ENCODE results near the gene SMIM32.
A peak's percentile ranks its signal among the peaks of the same experiment; 100 is the strongest.

Gene SMIM32

GRCh38 chr5:136206361-136206760, 13.4 kb upstream of the SMIM32 start:
- DNase-seq: no peak

- DNase-seq: no peak
Measured at GRCh38 chr5:136205941-136206340, 13.0 kb upstream of the SMIM32 start.

GRCh38 chr5:136205061-136205702, 12.2 kb upstream of the SMIM32 start:
- no peak for DNase-seq

GRCh38 chr5:136203303-136203922, 10.5 kb upstream of the SMIM32 start:
- no peak for DNase-seq

- DNase-seq: no peak
Measured at GRCh38 chr5:136202469-136203205, 9.7 kb upstream of the SMIM32 start.

- DNase-seq: no peak
Measured at GRCh38 chr5:136201870-136202269, 8.9 kb upstream of the SMIM32 start.

- no peak for DNase-seq
Measured at GRCh38 chr5:136200761-136201160, 7.8 kb upstream of the SMIM32 start.

- no peak for DNase-seq
Measured at GRCh38 chr5:136200130-136200529, 7.2 kb upstream of the SMIM32 start.

GRCh38 chr5:136199408-136199807, 6.4 kb upstream of the SMIM32 start:
- no peak for DNase-seq

GRCh38 chr5:136198453-136198852, 5.5 kb upstream of the SMIM32 start:
- DNase-seq: no peak

- DNase-seq: no peak
Measured at GRCh38 chr5:136197462-136198142, 4.6 kb upstream of the SMIM32 start.

- DNase-seq: peak in 3 of 14 donors; percentile 15 to 28 (median 17)
Measured at GRCh38 chr5:136195971-136196820, 3.2 kb upstream of the SMIM32 start.

- DNase-seq: no peak
Measured at GRCh38 chr5:136194576-136194975, 1.6 kb upstream of the SMIM32 start.

- no peak for DNase-seq
Measured at GRCh38 chr5:136193322-136193935, 467 bp upstream of the SMIM32 start.

- no peak for DNase-seq
Measured at GRCh38 chr5:136192015-136192525, 892 bp downstream of the SMIM32 start.

GRCh38 chr5:136191304-136192014, 1.5 kb downstream of the SMIM32 start:
- DNase-seq: no peak

GRCh38 chr5:136190904-136191303, 2.1 kb downstream of the SMIM32 start:
- DNase-seq: no peak

GRCh38 chr5:136190091-136190720, 2.8 kb downstream of the SMIM32 start:
- no peak for DNase-seq

- no peak for DNase-seq
Measured at GRCh38 chr5:136188859-136189258, 4.1 kb downstream of the SMIM32 start.

GRCh38 chr5:136186796-136187195, 6.2 kb downstream of the SMIM32 start:
- no peak for DNase-seq
